ENCODE results near the gene JUND. TPM values are rescaled to one million over a fixed set of nuclear protein-coding genes. Genes with fewer than 3 reads are reported as not detected.

Gene JUND
- total RNA-seq, 1 experiment from 2014 or later = 44.9 TPM

- DNase-seq = no peak
- CTCF ChIA-PET = interaction anchor here (0.6 to 0.7 kb wide), 2 partner anchors 15 to 139 kb away, joined by 3 to 4 read pairs; no protein-coding TSS in a partner anchor
- Mint-ChIP-seq H3K36me3 (ENCODE audit: insufficient read depth, unreplicated experiment) (no peaks in the 10 kb centered on the region), H3K4me3 (ENCODE audit: low read depth, unreplicated experiment) (no peak overlapping the region), H3K27ac (ENCODE audit: unreplicated experiment) (no peak overlapping the region), H3K4me1 (ENCODE audit: low read depth, unreplicated experiment) (peaks cover 14% of the 10 kb centered on the region), H3K9me3 (ENCODE audit: low read depth, unreplicated experiment) (no peaks in the 10 kb centered on the region), H3K27me3 (ENCODE audit: unreplicated experiment) (no peaks in the 10 kb centered on the region)
- BruUV-seq (replicated peaks) = no TSS peak
- TF ChIP-seq CTCF (IDR thresholded peaks at IDR 0.05; ENCODE audit: unreplicated experiment) = no peak
- intact Hi-C loops (cut with micrococcal nuclease; ENCODE audit: unreplicated experiment) = loop anchor here (5.0 kb wide), 2 partner anchors 43 to 243 kb away; partner anchors contain the start of gene ARRDC2
These were observed 31.6 kb downstream of the JUND start for GRCh38 chr19:18249834-18250233.

GRCh38 chr19:18245297-18245696, 36.1 kb downstream of the JUND start:
- CTCF ChIA-PET = interaction anchor here (0.7 kb wide), 1 partner anchor 157 kb away, joined by 4 read pairs; no protein-coding TSS in a partner anchor
- no peak for DNase-seq
- Mint-ChIP-seq H3K27ac (ENCODE audit: unreplicated experiment) (no peak overlapping the region), H3K36me3 (ENCODE audit: insufficient read depth, unreplicated experiment) (no peaks in the 10 kb centered on the region), H3K9me3 (ENCODE audit: low read depth, unreplicated experiment) (no peaks in the 10 kb centered on the region), H3K27me3 (ENCODE audit: unreplicated experiment) (peaks cover 21% of the 10 kb centered on the region), H3K4me1 (ENCODE audit: low read depth, unreplicated experiment) (no peaks in the 10 kb centered on the region), H3K4me3 (ENCODE audit: low read depth, unreplicated experiment) (no peak overlapping the region)
- intact Hi-C loops (cut with micrococcal nuclease; ENCODE audit: unreplicated experiment) = no loop called here
- no peak for TF ChIP-seq CTCF (IDR thresholded peaks at IDR 0.05; ENCODE audit: unreplicated experiment)
- BruUV-seq (replicated peaks) = no TSS peak

- Mint-ChIP-seq H3K27me3 (ENCODE audit: unreplicated experiment) (peaks cover 48% of the 10 kb centered on the region), H3K27ac (ENCODE audit: unreplicated experiment) (no peak overlapping the region), H3K36me3 (ENCODE audit: insufficient read depth, unreplicated experiment) (no peaks in the 10 kb centered on the region), H3K4me1 (ENCODE audit: low read depth, unreplicated experiment) (no peaks in the 10 kb centered on the region), H3K4me3 (ENCODE audit: low read depth, unreplicated experiment) (no peak overlapping the region), H3K9me3 (ENCODE audit: low read depth, unreplicated experiment) (no peaks in the 10 kb centered on the region)
- DNase-seq = no peak
- intact Hi-C loops (cut with micrococcal nuclease; ENCODE audit: unreplicated experiment) = no loop called here
- no peak for TF ChIP-seq CTCF (IDR thresholded peaks at IDR 0.05; ENCODE audit: unreplicated experiment)
- CTCF ChIA-PET = no interaction called here
- BruUV-seq (replicated peaks) = no TSS peak
These were observed 42.1 kb downstream of the JUND start for GRCh38 chr19:18239303-18239702.

GRCh38 chr19:18234194-18234593, 47.2 kb downstream of the JUND start:
- TF ChIP-seq CTCF (IDR thresholded peaks at IDR 0.05; ENCODE audit: unreplicated experiment) = no peak
- peaks cover 14% of the 10 kb centered on the region for H3K4me1 Mint-ChIP-seq (ENCODE audit: low read depth, unreplicated experiment)
- H3K27ac Mint-ChIP-seq (ENCODE audit: unreplicated experiment) = no peak overlapping the region
- H3K27me3 Mint-ChIP-seq (ENCODE audit: unreplicated experiment) = peaks cover 65% of the 10 kb centered on the region
- intact Hi-C loops (cut with micrococcal nuclease; ENCODE audit: unreplicated experiment) = no loop called here
- no TSS peak for BruUV-seq (replicated peaks)
- no peaks in the 10 kb centered on the region for H3K9me3 Mint-ChIP-seq (ENCODE audit: low read depth, unreplicated experiment)
- H3K4me3 Mint-ChIP-seq (ENCODE audit: low read depth, unreplicated experiment) = no peak overlapping the region
- CTCF ChIA-PET = no interaction called here
- peaks cover 14% of the 10 kb centered on the region for H3K36me3 Mint-ChIP-seq (ENCODE audit: insufficient read depth, unreplicated experiment)
- DNase-seq = no peak

All from Calu3 (cell line).